Fibroblast of the aortic adventitia (primary cell): Measurements from ENCODE around the gene HMOX1. TPM values are rescaled to one million over a fixed set of nuclear protein-coding genes. Genes with fewer than 3 reads are reported as not detected.
A peak's percentile ranks its signal among the peaks of the same experiment; 100 is the strongest.

Experiments
- DNase-seq: peaks from one replicate; pipeline ENCODE4 v3.0.0-alpha.2; 2010; ENCODE audit warnings: low read depth
- H3K4me3 ChIP-seq: 2 replicates; pipeline ENCODE4 v1.5.1; 2011; ENCODE audit warnings: low read depth, mild to moderate bottlenecking, control low read depth, low read length, moderate library complexity
- total RNA-seq: library from RNA; depleted of rRNA; stranded (reverse); fragments of >200 nt; gene quantifications from 2 replicates; pipeline ENCODE4 v1.2.3, GENCODE V29; 2012; ENCODE audit warnings: low replicate concordance
- TF ChIP-seq, protein P1 (sequence below): IDR thresholded peaks from 2 replicates; pipeline ENCODE4 v1.5.1; 2011; ENCODE audit warnings: mild to moderate bottlenecking, low read length, control low read depth, inconsistent platforms; ENCODE audit not compliant: insufficient read depth

Gene HMOX1, protein sequence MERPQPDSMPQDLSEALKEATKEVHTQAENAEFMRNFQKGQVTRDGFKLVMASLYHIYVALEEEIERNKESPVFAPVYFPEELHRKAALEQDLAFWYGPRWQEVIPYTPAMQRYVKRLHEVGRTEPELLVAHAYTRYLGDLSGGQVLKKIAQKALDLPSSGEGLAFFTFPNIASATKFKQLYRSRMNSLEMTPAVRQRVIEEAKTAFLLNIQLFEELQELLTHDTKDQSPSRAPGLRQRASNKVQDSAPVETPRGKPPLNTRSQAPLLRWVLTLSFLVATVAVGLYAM
- total RNA-seq: 59.2 and 170 TPM in 2 replicates

DNA sequence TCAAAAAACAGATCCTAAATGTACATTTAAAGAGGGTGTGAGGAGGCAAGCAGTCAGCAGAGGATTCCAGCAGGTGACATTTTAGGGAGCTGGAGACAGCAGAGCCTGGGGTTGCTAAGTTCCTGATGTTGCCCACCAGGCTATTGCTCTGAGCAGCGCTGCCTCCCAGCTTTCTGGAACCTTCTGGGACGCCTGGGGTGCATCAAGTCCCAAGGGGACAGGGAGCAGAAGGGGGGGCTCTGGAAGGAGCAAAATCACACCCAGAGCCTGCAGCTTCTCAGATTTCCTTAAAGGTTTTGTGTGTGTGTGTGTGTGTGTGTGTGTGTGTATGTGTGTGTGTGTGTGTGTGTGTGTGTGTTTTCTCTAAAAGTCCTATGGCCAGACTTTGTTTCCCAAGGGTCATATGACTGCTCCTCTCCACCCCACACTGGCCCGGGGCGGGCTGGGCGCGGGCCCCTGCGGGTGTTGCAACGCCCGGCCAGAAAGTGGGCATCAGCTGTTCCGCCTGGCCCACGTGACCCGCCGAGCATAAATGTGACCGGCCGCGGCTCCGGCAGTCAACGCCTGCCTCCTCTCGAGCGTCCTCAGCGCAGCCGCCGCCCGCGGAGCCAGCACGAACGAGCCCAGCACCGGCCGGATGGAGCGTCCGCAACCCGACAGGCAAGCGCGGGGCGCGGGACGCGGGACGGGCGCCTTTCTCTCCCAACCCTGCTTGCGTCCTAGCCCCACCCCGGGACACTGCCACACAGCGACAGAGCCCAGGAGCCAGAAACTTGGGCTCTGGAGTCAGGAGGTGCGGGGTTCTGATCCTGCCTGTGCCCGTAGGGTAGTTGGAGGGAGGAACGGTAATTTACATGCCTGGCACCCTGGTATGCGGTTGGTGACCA is at the start of gene HMOX1:
TSS of gene HMOX1 (plus strand) at position 560 of the 887 bp plus-strand sequence. CDS start at position 638, 78 bp downstream.
- TF ChIP-seq, protein P1, sequence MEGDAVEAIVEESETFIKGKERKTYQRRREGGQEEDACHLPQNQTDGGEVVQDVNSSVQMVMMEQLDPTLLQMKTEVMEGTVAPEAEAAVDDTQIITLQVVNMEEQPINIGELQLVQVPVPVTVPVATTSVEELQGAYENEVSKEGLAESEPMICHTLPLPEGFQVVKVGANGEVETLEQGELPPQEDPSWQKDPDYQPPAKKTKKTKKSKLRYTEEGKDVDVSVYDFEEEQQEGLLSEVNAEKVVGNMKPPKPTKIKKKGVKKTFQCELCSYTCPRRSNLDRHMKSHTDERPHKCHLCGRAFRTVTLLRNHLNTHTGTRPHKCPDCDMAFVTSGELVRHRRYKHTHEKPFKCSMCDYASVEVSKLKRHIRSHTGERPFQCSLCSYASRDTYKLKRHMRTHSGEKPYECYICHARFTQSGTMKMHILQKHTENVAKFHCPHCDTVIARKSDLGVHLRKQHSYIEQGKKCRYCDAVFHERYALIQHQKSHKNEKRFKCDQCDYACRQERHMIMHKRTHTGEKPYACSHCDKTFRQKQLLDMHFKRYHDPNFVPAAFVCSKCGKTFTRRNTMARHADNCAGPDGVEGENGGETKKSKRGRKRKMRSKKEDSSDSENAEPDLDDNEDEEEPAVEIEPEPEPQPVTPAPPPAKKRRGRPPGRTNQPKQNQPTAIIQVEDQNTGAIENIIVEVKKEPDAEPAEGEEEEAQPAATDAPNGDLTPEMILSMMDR: peak; percentile 17
- peak within 1 kb of the TSS; percentile 99 for H3K4me3 ChIP-seq
- DNase-seq: peak; percentile 94

DNA sequence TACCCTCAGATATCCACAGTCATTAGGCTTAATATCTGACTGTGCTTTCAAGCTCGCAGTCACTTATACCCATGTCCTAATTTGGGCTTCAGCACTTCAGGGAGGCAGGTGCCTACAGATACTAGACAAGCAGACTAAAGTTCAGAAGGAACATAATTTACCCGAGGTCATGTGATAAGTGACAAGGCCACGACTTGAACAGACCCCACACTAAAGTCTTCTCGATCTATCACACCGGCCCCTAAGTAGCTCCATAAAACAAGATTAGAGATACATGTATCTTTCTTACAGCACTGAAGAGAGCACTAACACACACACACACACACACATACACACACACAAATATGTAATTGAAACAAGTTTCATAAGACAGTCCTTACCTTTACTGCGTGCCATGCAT is 48.6 kb upstream of the HMOX1 start:
- H3K4me3 ChIP-seq: no peak overlapping the region
- DNase-seq: no peak
- TF ChIP-seq, protein P1: no peak

DNA sequence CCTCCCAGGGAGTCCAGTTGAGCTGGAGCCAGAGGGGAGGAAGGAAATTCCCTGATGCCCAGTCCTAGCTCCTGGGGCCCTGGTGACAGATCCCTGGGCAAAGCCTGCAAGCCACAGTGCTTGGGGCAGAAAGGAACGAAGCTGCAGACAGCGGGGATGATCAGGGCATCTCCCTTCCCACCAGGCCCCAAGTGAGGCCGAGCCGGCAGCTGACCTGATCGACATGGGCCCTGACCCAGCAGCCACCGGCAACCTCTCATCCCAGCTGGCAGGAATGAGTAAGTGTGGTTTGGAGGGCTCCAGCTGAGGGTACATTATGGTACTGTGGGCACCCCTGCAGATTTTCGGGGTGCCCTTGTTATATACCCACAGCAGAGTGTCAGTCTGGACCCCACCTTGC is 47.7 kb upstream of the HMOX1 start:
- TF ChIP-seq, protein P1: no peak
- no peak overlapping the region for H3K4me3 ChIP-seq
- DNase-seq: no peak

DNA sequence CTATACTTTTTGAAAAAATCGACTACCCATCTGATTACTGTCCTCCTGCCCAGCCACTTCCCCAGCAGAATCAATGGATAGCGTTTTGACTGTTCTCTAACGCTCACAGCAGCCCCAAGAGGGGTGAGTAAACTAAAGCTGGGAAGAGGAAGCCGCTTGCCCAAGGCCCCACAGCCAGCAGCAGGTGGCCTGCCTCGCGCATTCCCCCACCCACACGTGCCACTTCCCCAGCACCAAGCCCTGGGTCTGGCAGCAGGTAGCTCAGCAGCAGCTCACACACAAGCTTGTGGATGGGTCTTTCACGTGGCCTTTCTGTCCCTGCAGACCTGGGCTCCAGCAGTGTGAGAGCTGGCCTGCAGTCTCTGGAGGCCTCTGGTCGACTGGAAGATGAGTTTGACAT is 46.9 kb upstream of the HMOX1 start:
- H3K4me3 ChIP-seq: no peak overlapping the region
- TF ChIP-seq, protein P1: no peak
- no peak for DNase-seq

DNA sequence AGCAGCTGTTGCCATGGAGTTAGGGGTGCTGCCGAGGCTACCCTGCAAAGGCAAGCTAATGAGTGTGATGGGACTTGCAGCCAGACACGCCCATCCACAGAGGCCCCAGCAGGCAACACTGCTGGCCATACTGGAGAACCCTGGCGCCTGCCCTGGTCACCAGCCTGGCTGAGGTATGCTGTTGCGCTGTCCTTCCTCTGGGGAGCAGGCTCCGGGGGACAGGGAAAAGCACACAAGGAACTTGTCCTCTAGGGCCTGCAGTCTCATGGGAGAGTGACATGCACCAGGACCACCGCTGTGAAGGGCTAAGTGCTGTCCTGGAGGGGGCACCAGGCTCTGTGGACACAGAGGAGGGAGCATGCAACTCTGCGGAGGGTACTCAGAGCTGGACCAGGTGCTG is 45.4 kb upstream of the HMOX1 start:
- TF ChIP-seq, protein P1: no peak
- H3K4me3 ChIP-seq: no peak overlapping the region
- DNase-seq: no peak

DNA sequence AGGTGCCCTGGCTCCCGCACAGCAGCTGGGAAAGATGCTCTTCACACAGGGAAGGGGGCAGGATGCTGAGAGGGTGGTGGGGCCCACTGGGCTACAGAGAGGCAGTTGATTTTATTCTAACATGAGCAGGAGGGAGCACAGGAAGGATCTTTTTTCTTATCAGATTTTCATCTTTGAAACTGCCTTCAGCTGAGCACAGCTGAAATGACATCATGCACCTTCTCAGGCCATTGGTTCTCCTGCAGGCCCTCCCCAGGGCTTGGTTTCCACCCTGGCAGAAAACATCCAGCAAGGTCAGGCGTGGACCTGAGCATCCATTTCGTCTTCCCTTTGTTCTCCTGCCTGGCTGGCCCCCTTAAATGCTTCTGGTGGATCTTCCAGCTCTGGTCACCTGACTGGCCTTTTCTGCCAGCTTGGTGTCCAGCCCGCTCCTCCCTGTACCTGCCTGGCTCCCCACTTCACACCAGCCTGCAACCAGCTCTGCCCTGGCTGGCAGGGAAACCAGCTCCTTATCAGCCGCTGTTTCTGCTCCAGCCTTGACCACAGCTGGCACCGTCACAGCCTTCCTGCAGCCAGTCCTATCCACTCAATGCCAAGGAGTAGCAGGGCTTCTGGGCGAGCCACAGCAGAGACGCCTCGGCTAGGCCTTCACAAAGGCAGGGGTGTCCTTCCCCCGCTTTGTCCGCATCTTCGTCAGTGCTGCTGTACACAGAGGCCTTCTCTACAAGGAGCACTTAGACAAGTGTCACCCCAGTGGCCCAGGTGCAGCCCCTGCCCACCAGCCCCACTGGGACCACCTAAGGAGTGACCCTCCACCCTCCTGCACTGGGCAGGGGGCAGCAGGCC is 44.7 kb upstream of the HMOX1 start:
- H3K4me3 ChIP-seq: no peak overlapping the region
- TF ChIP-seq, protein P1: no peak
- DNase-seq: no peak
